ENCODE results near the gene MUC4. TPM values are rescaled to one million over a fixed set of nuclear protein-coding genes. Genes with fewer than 3 reads are reported as not detected.

MUC4 gene
- total RNA-seq, 1 donor from 2014 or later, result 0.14 TPM

- no peak for DNase-seq (ENCODE audit: low spot score)
Observed at GRCh38 chr3:195698647-195699387, 112.9 kb downstream of the MUC4 start.

- DNase-seq (ENCODE audit: low spot score), result no peak
Observed at GRCh38 chr3:195698325-195698646, 113.4 kb downstream of the MUC4 start.

GRCh38 chr3:195697582-195698324 lies 114.0 kb downstream of the MUC4 start:
- no peak for DNase-seq (ENCODE audit: low spot score)

Other genes starting within 250 kb of the MUC4 start
- 51.8 TPM for gene APOD, start 228.0 kb downstream of the MUC4 start, total RNA-seq
- 198 TPM for gene MUC20, start 91.0 kb downstream of the MUC4 start, total RNA-seq
- 47.3 TPM for gene TNK2, start 96.6 kb upstream of the MUC4 start, total RNA-seq